B cell (primary cell): Measurements from ENCODE around the gene SLCO2B1. TPM values are rescaled to one million over a fixed set of nuclear protein-coding genes. Genes with fewer than 3 reads are reported as not detected.

ENCODE experiments used
- ATAC-seq: fragments of 200-7000 bp; cut with Tn5 transposase; one replicate; pipeline ENCODE4 v1.10.0; 2021; ENCODE audit warnings: low read depth, mild to moderate bottlenecking, moderate number of reproducible peaks, moderate library complexity
- CTCF ChIA-PET: fragments of 350-600 bp; sonication (Branson Sonifier 250); formaldehyde crosslinking; loops from one replicate; lab custom pipeline; 2021; ENCODE audit warnings: antibody characterized with exemption, inconsistent platforms; lab: Charles Lee
- POLR2A ChIA-PET: fragments of 350-600 bp; sonication (Branson Sonifier 250); formaldehyde crosslinking; loops from one replicate; lab custom pipeline; 2021; ENCODE audit warnings: antibody characterized with exemption; lab: Charles Lee
- DNase-seq: peaks from one replicate; pipeline ENCODE4 v3.0.0; 2013
- H2AFZ ChIP-seq: 2 replicates; pipeline ENCODE4 v1.6.1; 2012; ENCODE audit warnings: mild to moderate bottlenecking, low read depth, low read length; ENCODE audit not compliant: insufficient read depth, poor library complexity, severe bottlenecking
- H3K27ac ChIP-seq, 2 donors: 1 replicate in 1 of 2; 2 replicates in 1 of 2; pipeline ENCODE4 v1.5.1; 2012 to 2013; ENCODE audit warnings: low read length in 2 of 2, mild to moderate bottlenecking in 2 of 2, moderate library complexity in 1 of 2
- H3K27me3 ChIP-seq, 4 experiments: fragments of 200-600 bp in 1 of 4; sonication (generic) in 1 of 4; replicated peaks in 1 of 4; 1 replicate in 2 of 4; 2 replicates in 2 of 4; pipeline versions ENCODE4 v1.6.1 to v1.7.0; 2013 to 2016; ENCODE audit warnings: low read length in 3 of 4, mild to moderate bottlenecking in 2 of 4, mixed read lengths in 1 of 4, moderate library complexity in 1 of 4; ENCODE audit not compliant: insufficient read depth in 4 of 4, control insufficient read depth in 3 of 4; ENCODE audit errors: control extremely low read depth in 1 of 4
- H3K36me3 ChIP-seq, 2 experiments: replicated peaks in 1 of 2; 1 replicate in 1 of 2; 2 replicates in 1 of 2; pipeline versions ENCODE4 v1.6.1 to v1.7.1; 2013; ENCODE audit warnings: low read length in 1 of 2; ENCODE audit not compliant: insufficient read depth in 2 of 2, control insufficient read depth in 1 of 2; ENCODE audit errors: control extremely low read depth in 1 of 2, extremely low read depth in 1 of 2
- H3K4me1 ChIP-seq, 2 donors: fragments of 200-600 bp in 1 of 2; sonication (generic) in 1 of 2; 1 replicate in 1 of 2; 2 replicates in 1 of 2; pipeline versions ENCODE4 v1.5.1 to v1.6.1; 2013 to 2017; ENCODE audit warnings: low read length in 2 of 2; ENCODE audit not compliant: control insufficient read depth in 2 of 2, insufficient read depth in 2 of 2
- H3K4me2 ChIP-seq: replicated peaks from 2 replicates; pipeline ENCODE3; 2012; ENCODE audit warnings: mild to moderate bottlenecking, low read depth, low read length; ENCODE audit not compliant: poor library complexity, severe bottlenecking
- H3K4me3 ChIP-seq, 5 experiments: fragments of 200-600 bp in 1 of 5; sonication (generic) in 1 of 5; 1 replicate in 3 of 5; 2 replicates in 2 of 5; pipeline versions ENCODE4 v1.5.1 to v1.7.0; 2011 to 2016; ENCODE audit warnings: low read length in 4 of 5, mild to moderate bottlenecking in 4 of 5, low read depth in 2 of 5, control low read depth in 1 of 5, moderate library complexity in 1 of 5; ENCODE audit not compliant: insufficient read depth in 1 of 5; ENCODE audit errors: control extremely low read depth in 1 of 5, extremely low read depth in 1 of 5
- H3K79me2 ChIP-seq: fragments of 200-600 bp; sonication (generic); one replicate; pipeline ENCODE4 v1.6.0; 2016; ENCODE audit warnings: low read length; ENCODE audit not compliant: control insufficient read depth, insufficient read depth
- H3K9ac ChIP-seq: fragments of 200-600 bp; sonication (generic); 2 replicates; pipeline ENCODE4 v1.6.1; 2017; ENCODE audit warnings: mild to moderate bottlenecking, low read length, moderate library complexity
- H3K9me3 ChIP-seq, 3 donors: one replicate each; pipeline versions ENCODE4 v1.6.1 to v1.7.1; 2013; ENCODE audit warnings: low read length in 2 of 3; ENCODE audit not compliant: control insufficient read depth in 2 of 3, insufficient read depth in 1 of 3; ENCODE audit errors: control extremely low read depth in 1 of 3
- H4K20me1 ChIP-seq: 2 replicates; pipeline ENCODE4 v1.6.0; 2012; ENCODE audit warnings: mild to moderate bottlenecking, low read length; ENCODE audit not compliant: insufficient read depth, control insufficient read depth, poor library complexity, severe bottlenecking
- H3K27ac Mint-ChIP-seq: one replicate; pipeline ENCODE4 v1.8.0; 2021; ENCODE audit warnings: mixed read lengths
- H3K27me3 Mint-ChIP-seq: one replicate; pipeline ENCODE4 v1.8.0; 2021; ENCODE audit warnings: mixed read lengths
- H3K4me1 Mint-ChIP-seq: one replicate; pipeline ENCODE4 v1.8.0; 2021; ENCODE audit warnings: mixed read lengths
- H3K4me3 Mint-ChIP-seq: one replicate; pipeline ENCODE4 v1.8.0; 2021; ENCODE audit warnings: mixed read lengths
- H3K9me3 Mint-ChIP-seq: one replicate; pipeline ENCODE4 v1.8.0; 2022; ENCODE audit warnings: mixed read lengths; ENCODE audit not compliant: insufficient read depth
- EZH2 ChIP-seq: IDR thresholded peaks from 2 replicates; pipeline ENCODE4 v1.6.1; 2012; ENCODE audit warnings: borderline replicate concordance, low read depth, mild to moderate bottlenecking, moderate library complexity, low read length; ENCODE audit not compliant: insufficient read depth, poor library complexity, severe bottlenecking
- WGBS: methylation state at CpG from one replicate; pipeline ENCODE4 v1.1.5; 2013; ENCODE audit warnings: missing lambda C conversion rate; ENCODE audit not compliant: insufficient coverage; 5-methylcytosine and 5-hydroxymethylcytosine counted together
- intact Hi-C: fragments of 100-400 bp; cut with micrococcal nuclease; formaldehyde crosslinking; loops from one replicate; pipeline ENCODE4 v1.10.0; 2022
- polyA plus RNA-seq: library from polyadenylated mRNA; depleted of rRNA; stranded (reverse); fragments of >200 nt; gene quantifications from 2 replicates; pipeline ENCODE4 v1.2.3, GENCODE V29; 2012
- total RNA-seq, 2 donors: library from RNA; stranded (reverse); fragments of 120-200 nt in 1 of 2; gene quantifications; 1 replicate in 1 of 2; 2 replicates in 1 of 2; pipeline versions ENCODE4 v1.2.3 to v1.2.4, GENCODE V29; 2013 to 2022
- TF ChIP-seq, protein P1 (sequence below): fragments of 200-600 bp; IDR thresholded peaks from one replicate; pipeline ENCODE4 v1.8.0; 2022; ENCODE audit warnings: antibody characterized with exemption, mild to moderate bottlenecking

SLCO2B1 gene
- total and polyA plus RNA-seq, 2 donors (not counting 1 experiment from before 2014, with no cell fraction given): 1.2 TPM; not detected in 1

DNA sequence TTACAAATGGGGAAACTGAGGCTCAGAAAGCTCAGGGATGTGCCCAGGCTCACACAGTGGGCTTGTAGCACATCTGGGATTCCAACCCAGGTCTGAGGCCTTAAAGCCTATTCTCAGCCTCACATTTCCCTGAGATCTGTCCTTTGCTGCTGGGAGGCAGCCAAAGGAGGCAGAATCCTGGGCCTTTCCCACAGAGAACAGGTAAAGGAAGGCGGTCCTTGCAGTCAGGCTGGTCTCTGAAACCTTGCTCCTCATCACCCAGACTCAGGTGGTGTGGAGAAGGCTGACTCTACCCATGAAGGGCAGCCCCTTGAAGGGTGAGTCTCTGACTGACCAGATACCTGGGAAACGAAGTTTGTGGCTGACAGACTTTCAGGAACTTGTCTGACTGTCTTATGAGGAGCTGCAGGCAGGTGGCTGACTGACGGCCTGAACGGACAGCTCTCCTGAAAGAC is 7.8 kb downstream of the SLCO2B1 start:
- Mint-ChIP-seq H3K4me3 (no peak overlapping the region), H3K9me3 (peaks cover 2% of the 10 kb centered on the region), H3K27me3 (peaks cover 10% of the 10 kb centered on the region), H3K4me1 (no peaks in the 10 kb centered on the region), H3K27ac (no peak overlapping the region)
- DNase-seq (no peak), ATAC-seq (no peak)
- H4K20me1 ChIP-seq: no peaks in the 10 kb centered on the region
- H3K36me3 ChIP-seq: no peaks in the 10 kb centered on the region
- H2AFZ ChIP-seq: no peak overlapping the region
- TF ChIP-seq, protein P1, sequence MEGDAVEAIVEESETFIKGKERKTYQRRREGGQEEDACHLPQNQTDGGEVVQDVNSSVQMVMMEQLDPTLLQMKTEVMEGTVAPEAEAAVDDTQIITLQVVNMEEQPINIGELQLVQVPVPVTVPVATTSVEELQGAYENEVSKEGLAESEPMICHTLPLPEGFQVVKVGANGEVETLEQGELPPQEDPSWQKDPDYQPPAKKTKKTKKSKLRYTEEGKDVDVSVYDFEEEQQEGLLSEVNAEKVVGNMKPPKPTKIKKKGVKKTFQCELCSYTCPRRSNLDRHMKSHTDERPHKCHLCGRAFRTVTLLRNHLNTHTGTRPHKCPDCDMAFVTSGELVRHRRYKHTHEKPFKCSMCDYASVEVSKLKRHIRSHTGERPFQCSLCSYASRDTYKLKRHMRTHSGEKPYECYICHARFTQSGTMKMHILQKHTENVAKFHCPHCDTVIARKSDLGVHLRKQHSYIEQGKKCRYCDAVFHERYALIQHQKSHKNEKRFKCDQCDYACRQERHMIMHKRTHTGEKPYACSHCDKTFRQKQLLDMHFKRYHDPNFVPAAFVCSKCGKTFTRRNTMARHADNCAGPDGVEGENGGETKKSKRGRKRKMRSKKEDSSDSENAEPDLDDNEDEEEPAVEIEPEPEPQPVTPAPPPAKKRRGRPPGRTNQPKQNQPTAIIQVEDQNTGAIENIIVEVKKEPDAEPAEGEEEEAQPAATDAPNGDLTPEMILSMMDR: no peak
- TF ChIP-seq EZH2: no peak
- H3K27me3 ChIP-seq: no peaks in the 10 kb centered on the region
- no peak overlapping the region for H3K9ac ChIP-seq
- no peak overlapping the region for H3K4me3 ChIP-seq
- no peaks in the 10 kb centered on the region for H3K4me1 ChIP-seq
- H3K79me2 ChIP-seq: no peaks in the 10 kb centered on the region
- WGBS: 93% methylated on average over 4 of the region's 4 CpGs
- intact Hi-C loops: no loop called here
- H3K27ac ChIP-seq: no peak overlapping the region
- peaks cover 0 to 4% (median 3%) of the 10 kb centered on the region in 3 donors for H3K9me3 ChIP-seq
- H3K4me2 ChIP-seq: no peak overlapping the region
- CTCF ChIA-PET: interaction anchor here (1.4 kb wide), 1 partner anchor 18 kb away, joined by 6 read pairs; no protein-coding TSS in a partner anchor
- POLR2A ChIA-PET: no interaction called here

DNA sequence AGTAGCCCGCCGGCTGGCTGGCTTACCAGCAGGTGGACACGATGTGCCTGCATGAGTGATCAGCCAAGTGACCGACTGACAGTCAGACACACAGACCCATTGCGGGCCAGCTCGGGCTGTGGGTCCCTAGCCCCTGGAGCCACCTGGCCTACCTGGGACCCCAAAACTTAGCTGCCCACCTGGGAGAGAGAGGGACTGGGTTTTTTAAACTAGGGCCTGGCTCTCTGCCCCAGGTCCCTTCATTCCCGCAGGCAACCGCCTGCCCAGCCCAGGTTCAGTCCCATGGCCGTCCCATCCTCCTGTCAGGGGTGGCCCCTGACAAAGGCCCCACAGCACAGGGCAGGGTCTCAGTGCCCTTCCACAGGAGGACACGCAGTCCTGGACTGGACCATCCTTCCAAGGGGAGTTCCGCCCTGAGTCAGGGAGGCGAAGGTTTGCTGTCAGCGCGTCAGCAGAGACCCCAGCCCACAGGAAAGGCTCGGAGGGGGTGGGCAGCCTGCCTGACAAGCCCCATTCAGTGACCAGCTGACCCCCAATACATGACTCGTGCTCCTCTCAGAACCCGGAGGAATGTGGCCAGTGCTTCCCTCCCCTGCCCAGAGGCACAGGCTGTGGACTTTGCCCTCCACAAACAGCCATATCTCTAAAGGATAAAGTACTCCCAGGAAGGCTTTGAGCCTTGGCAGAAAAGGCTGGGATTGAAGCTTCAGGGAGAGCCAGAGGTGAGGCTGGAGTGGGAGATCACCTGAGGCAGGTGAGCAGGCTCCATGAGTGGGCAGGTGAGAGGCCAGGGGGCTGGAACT is 8.4 kb downstream of the SLCO2B1 start:
- no peak overlapping the region for H3K4me2 ChIP-seq
- no peak overlapping the region for H3K9ac ChIP-seq
- no peaks in the 10 kb centered on the region for H4K20me1 ChIP-seq
- H2AFZ ChIP-seq: no peak overlapping the region
- H3K9me3 ChIP-seq: peaks cover 0 to 4% (median 3%) of the 10 kb centered on the region in 3 donors
- no peak for ATAC-seq
- POLR2A ChIA-PET: no interaction called here
- no peaks in the 10 kb centered on the region for H3K36me3 ChIP-seq
- TF ChIP-seq, protein P1: no peak
- no peak for TF ChIP-seq EZH2
- H3K4me1 ChIP-seq: no peaks in the 10 kb centered on the region
- H3K27ac Mint-ChIP-seq: no peak overlapping the region
- H3K27me3 Mint-ChIP-seq: peaks cover 15% of the 10 kb centered on the region
- H3K4me1 Mint-ChIP-seq: no peaks in the 10 kb centered on the region
- H3K4me3 ChIP-seq: no peak overlapping the region
- H3K27ac ChIP-seq: no peak overlapping the region
- CTCF ChIA-PET: interaction anchor here (1.1 to 1.4 kb wide), 2 partner anchors 19 kb away, joined by 6 to 9 read pairs; no protein-coding TSS in a partner anchor
- intact Hi-C loops: no loop called here
- H3K4me3 Mint-ChIP-seq: no peak overlapping the region
- WGBS: 93% methylated on average over 15 of the region's 17 CpGs
- peaks cover 2% of the 10 kb centered on the region for H3K9me3 Mint-ChIP-seq
- no peaks in the 10 kb centered on the region for H3K27me3 ChIP-seq
- no peak for DNase-seq
- H3K79me2 ChIP-seq: no peaks in the 10 kb centered on the region
